Stomach (tissue), 4 donors: ENCODE measurements around the gene SEMA4D.

Source experiments
- CTCF ChIP-seq, 7 experiments: fragments of 450-650 bp in 4 of 7; fragments of 200-600 bp in 3 of 7; sonication (generic) in 3 of 7; IDR thresholded peaks; one replicate each; pipeline ENCODE4 v1.5.1; 2016 to 2019; ENCODE audit warnings: antibody characterized with exemption in 7 of 7, control low read depth in 2 of 7, mild to moderate bottlenecking in 1 of 7
- EP300 ChIP-seq: sonication (generic); formaldehyde crosslinking; IDR thresholded peaks from one replicate; pipeline ENCODE4 v1.6.1; 2017; ENCODE audit warnings: antibody characterized with exemption

GRCh38 chr9:89323390-89323789 is 174.5 kb downstream of the SEMA4D start:
- TF ChIP-seq CTCF (IDR thresholded peaks at IDR 0.05) (no peak), EP300 (no peak)
